ENCODE measurements around the gene KRTAP12-2.

DNA sequence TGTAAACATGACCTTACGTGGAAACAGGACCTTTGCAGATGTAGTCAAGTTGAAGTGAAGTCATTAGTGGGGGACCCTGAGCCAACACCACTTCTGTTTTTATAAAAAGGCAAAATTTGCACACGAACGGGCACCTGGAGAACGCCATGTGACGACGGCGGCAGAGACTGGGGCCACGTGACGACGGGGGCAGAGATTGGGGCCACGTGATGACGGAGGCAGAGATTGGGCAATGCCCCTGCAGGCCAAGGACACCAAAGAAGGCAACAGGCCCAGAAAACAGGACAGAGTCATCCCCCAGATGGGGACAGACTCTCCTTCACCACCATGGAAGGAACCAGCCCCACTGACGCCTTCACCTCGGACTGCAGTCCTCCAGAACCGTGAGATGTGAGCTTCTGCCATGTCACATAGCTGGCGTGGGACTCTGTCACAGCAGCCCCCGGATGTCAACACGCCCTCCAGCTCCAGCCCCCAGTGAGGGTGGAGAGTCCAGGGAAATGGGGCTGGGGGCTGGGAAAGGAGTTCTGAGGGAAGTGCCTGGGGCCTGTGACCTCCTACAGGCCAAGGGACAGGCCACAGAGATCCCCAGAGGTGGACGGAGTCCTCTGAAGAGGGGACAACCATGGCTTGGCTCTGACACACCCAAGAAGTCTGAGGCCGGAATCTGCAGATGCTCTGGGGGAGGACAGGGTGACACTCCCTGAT, 16.3 kb downstream of the KRTAP12-2 start:
- TF ChIP-seq POLR2A (IDR thresholded peaks at IDR 0.05; ENCODE audit: low read length) (no peak), GATA1 (IDR thresholded peaks at IDR 0.05; ENCODE audit: low read depth, low read length) (no peak)

Measured in erythroblast (primary cell).